Common myeloid progenitor, CD34-positive (primary cell): ENCODE results near the gene CUZD1.
"Not testable (repeated sequence)": the region's sequence is repeated elsewhere in the genome, so short reads cannot be mapped to it uniquely, and the experiment has no call there.

Source experiments
- CTCF ChIA-PET: fragments of 350-600 bp; sonication (Branson Sonifier 250); formaldehyde crosslinking; loops from one replicate; lab custom pipeline; 2021; ENCODE audit warnings: antibody characterized with exemption; lab: Charles Lee
- POLR2A ChIA-PET: fragments of 350-600 bp; sonication (Branson Sonifier 250); formaldehyde crosslinking; loops from one replicate; lab custom pipeline; 2021; ENCODE audit warnings: antibody characterized with exemption; lab: Charles Lee
- DNase-seq, 3 donors: peaks; one replicate each; pipeline versions ENCODE4 v3.0.0 to v3.0.0-alpha.2; 2013
- H3K27ac ChIP-seq, 2 experiments: 1 replicate in 1 of 2; 2 replicates in 1 of 2; pipeline ENCODE4 v1.7.0; 2013; ENCODE audit warnings: inconsistent platforms in 2 of 2, low read length in 2 of 2, mild to moderate bottlenecking in 2 of 2, low read depth in 1 of 2, moderate library complexity in 1 of 2; ENCODE audit not compliant: severe bottlenecking in 2 of 2, insufficient read depth in 1 of 2, poor library complexity in 1 of 2
- H3K27me3 ChIP-seq, 5 experiments: replicated peaks in 2 of 5; 1 replicate in 3 of 5; 2 replicates in 2 of 5; pipeline versions ENCODE4 v1.6.1 to v1.7.0; 2013; ENCODE audit warnings: low read length in 4 of 5, mild to moderate bottlenecking in 2 of 5, moderate library complexity in 2 of 5, inconsistent platforms in 1 of 5; ENCODE audit not compliant: insufficient read depth in 5 of 5, control insufficient read depth in 4 of 5
- H3K36me3 ChIP-seq, 4 experiments: 1 replicate in 2 of 4; 2 replicates in 2 of 4; pipeline versions ENCODE4 v1.6.1 to v1.7.0; 2013; ENCODE audit warnings: low read length in 3 of 4, control low read depth in 1 of 4, mild to moderate bottlenecking in 1 of 4; ENCODE audit not compliant: control insufficient read depth in 4 of 4, insufficient read depth in 4 of 4
- H3K4me1 ChIP-seq, 4 experiments: 1 replicate in 3 of 4; 2 replicates in 1 of 4; pipeline versions ENCODE4 v1.6.1 to v1.7.1; 2013; ENCODE audit warnings: low read length in 3 of 4, mild to moderate bottlenecking in 3 of 4, control low read depth in 1 of 4, inconsistent platforms in 1 of 4, moderate library complexity in 1 of 4; ENCODE audit not compliant: control insufficient read depth in 4 of 4, insufficient read depth in 4 of 4; ENCODE audit errors: control extremely low read depth in 1 of 4
- H3K4me3 ChIP-seq, 7 experiments: 1 replicate in 4 of 7; 2 replicates in 3 of 7; pipeline versions ENCODE4 v1.5.1 to v1.7.0; 2013; ENCODE audit warnings: mild to moderate bottlenecking in 7 of 7, low read length in 6 of 7, moderate library complexity in 6 of 7, inconsistent platforms in 2 of 7, low read depth in 2 of 7, control low read depth in 1 of 7; ENCODE audit not compliant: insufficient read depth in 4 of 7, control insufficient read depth in 1 of 7; ENCODE audit errors: extremely low read depth in 1 of 7
- H3K9me3 ChIP-seq, 5 experiments: 1 replicate in 4 of 5; 2 replicates in 1 of 5; pipeline versions ENCODE4 v1.6.1 to v1.7.1; 2013; ENCODE audit warnings: low read length in 4 of 5, mild to moderate bottlenecking in 2 of 5, inconsistent platforms in 1 of 5, low read depth in 1 of 5, moderate library complexity in 1 of 5; ENCODE audit not compliant: control insufficient read depth in 4 of 5, insufficient read depth in 2 of 5; ENCODE audit errors: control extremely low read depth in 1 of 5
- WGBS: methylation state at CpG from one replicate; pipeline ENCODE4 v1.1.5; 2013; ENCODE audit not compliant: insufficient coverage; 5-methylcytosine and 5-hydroxymethylcytosine counted together

The CUZD1 gene

GRCh38 chr10:122877264-122877663, 31.6 kb upstream of the CUZD1 start:
- DNase-seq: peak; percentile 11 to 61 (median 38)
- CTCF ChIA-PET: no interaction called here
- POLR2A ChIA-PET: no interaction called here
- peaks cover 0 to 16% (median 5%) of the 10 kb centered on the region in 5 experiments for H3K9me3 ChIP-seq
- H3K36me3 ChIP-seq: peaks cover 0 to 14% (median 2%) of the 10 kb centered on the region in 4 experiments
- no peak overlapping the region for H3K27ac ChIP-seq
- peaks cover 0 to 5% (median 0%) of the 10 kb centered on the region in 5 experiments for H3K27me3 ChIP-seq
- peaks cover 5 to 20% (median 14%) of the 10 kb centered on the region in 4 experiments for H3K4me1 ChIP-seq
- WGBS: 100% methylated on average over 1 of the region's 1 CpG
- H3K4me3 ChIP-seq: no peak overlapping the region

- ChIA-PET CTCF (no interaction called here), POLR2A (no interaction called here)
- peaks cover 0 to 5% (median 0%) of the 10 kb centered on the region in 5 experiments for H3K27me3 ChIP-seq
- H3K27ac ChIP-seq: no peak overlapping the region
- no peak for DNase-seq
- peaks cover 0 to 14% (median 2%) of the 10 kb centered on the region in 4 experiments for H3K36me3 ChIP-seq
- H3K9me3 ChIP-seq: peaks cover 0 to 16% (median 5%) of the 10 kb centered on the region in 5 experiments
- H3K4me3 ChIP-seq: no peak overlapping the region
- WGBS: no CpG with 5 or more reads among the region's 1 CpG
- H3K4me1 ChIP-seq: peaks cover 5 to 20% (median 14%) of the 10 kb centered on the region in 4 experiments
Measured at GRCh38 chr10:122876467-122876855, 30.8 kb upstream of the CUZD1 start.

- Histone ChIP-seq H3K36me3 (peaks cover 0 to 14% (median 2%) of the 10 kb centered on the region in 4 experiments), H3K27me3 (peaks cover 0 to 5% (median 0%) of the 10 kb centered on the region in 5 experiments), H3K27ac (no peak overlapping the region), H3K9me3 (peaks cover 0 to 16% (median 5%) of the 10 kb centered on the region in 5 experiments), H3K4me3 (no peak overlapping the region), H3K4me1 (peaks cover 5 to 20% (median 14%) of the 10 kb centered on the region in 4 experiments)
- POLR2A ChIA-PET: no interaction called here
- whole genome bisulfite sequencing: 79% methylated on average over 4 of the region's 6 CpGs
- CTCF ChIA-PET: no interaction called here
- DNase-seq: no peak
Measured at GRCh38 chr10:122875843-122876466, 30.3 kb upstream of the CUZD1 start.

DNA sequence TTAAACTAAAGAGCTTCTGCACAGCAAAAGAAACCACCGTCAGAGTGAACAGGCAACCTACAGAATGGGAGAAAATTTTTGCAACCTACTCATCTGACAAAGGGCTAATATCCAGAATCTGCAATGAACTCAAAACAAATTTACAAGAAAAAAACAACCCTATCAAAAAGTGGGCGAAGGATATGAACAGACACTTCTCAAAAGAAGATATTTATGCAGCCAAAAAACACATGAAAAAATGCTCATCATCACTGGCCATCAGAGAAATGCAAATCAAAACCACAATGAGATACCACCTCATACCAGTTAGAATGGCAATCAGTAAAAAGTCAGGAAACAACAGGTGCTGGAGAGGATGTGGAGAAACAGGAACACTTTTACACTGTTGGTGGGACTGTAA, 26.3 kb upstream of the CUZD1 start:
- CTCF ChIA-PET, H3K27ac ChIP-seq, H3K27me3 ChIP-seq, DNase-seq, H3K4me3 ChIP-seq, POLR2A ChIA-PET, H3K4me1 ChIP-seq: not testable (repeated sequence)
- Histone ChIP-seq H3K36me3 (peaks cover 0 to 14% (median 0%) of the 10 kb centered on the region in 4 experiments), H3K9me3 (peaks cover 1 to 17% (median 5%) of the 10 kb centered on the region in 5 experiments)
- no CpG with 5 or more reads among the region's 2 CpGs for WGBS

DNA sequence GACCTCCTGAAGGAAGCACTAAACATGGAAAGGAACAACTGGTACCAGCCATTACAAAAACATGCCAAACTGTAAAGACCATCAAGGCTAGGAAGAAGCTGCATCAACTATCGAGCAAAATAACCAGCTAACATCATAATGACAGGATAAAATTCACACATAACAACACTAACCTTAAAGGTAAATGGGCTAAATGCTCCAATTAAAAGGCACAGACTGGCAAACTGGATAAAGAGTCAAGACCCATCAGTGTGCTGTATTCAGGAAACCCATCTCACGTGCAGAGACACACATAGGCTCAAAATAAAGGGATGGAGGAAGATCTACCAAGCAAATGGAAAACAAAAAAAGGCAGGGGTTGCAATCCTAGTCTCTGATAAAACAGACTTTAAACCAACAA, 23.1 kb upstream of the CUZD1 start:
- POLR2A ChIA-PET, H3K27me3 ChIP-seq, H3K4me3 ChIP-seq, H3K4me1 ChIP-seq, H3K36me3 ChIP-seq, DNase-seq, CTCF ChIA-PET, H3K27ac ChIP-seq: not testable (repeated sequence)
- peaks cover 1 to 13% (median 4%) of the 10 kb centered on the region in 5 experiments for H3K9me3 ChIP-seq
- no CpG with 5 or more reads among the region's 2 CpGs for WGBS

- H3K27me3 ChIP-seq, H3K9me3 ChIP-seq, H3K4me1 ChIP-seq, H3K36me3 ChIP-seq, H3K27ac ChIP-seq, H3K4me3 ChIP-seq, POLR2A ChIA-PET, DNase-seq, CTCF ChIA-PET: not testable (repeated sequence)
- WGBS: 86% methylated on average over 1 of the region's 3 CpGs
Measured at GRCh38 chr10:122866757-122867482, 21.3 kb upstream of the CUZD1 start.

- CTCF ChIA-PET: interaction anchor here (1.1 kb wide), 1 partner anchor 10 kb away, joined by 3 read pairs; no protein-coding TSS in a partner anchor
Measured at GRCh38 chr10:122864901-122865300, 19.2 kb upstream of the CUZD1 start.

More at GRCh38 chr10:122864901-122865300, 19.2 kb upstream of the CUZD1 start:
- Histone ChIP-seq H3K4me3 (no peak overlapping the region), H3K36me3 (no peaks in the 10 kb centered on the region), H3K9me3 (peaks cover 0 to 6% (median 4%) of the 10 kb centered on the region in 5 experiments), H3K27ac (no peak overlapping the region), H3K27me3 (no peaks in the 10 kb centered on the region), H3K4me1 (no peaks in the 10 kb centered on the region)
- DNase-seq: no peak
- WGBS: no CpG with 5 or more reads among the region's 1 CpG
- POLR2A ChIA-PET: no interaction called here
